SJSA1 (cell line): ENCODE results near the gene TXNDC17. TPM values are rescaled to one million over a fixed set of nuclear protein-coding genes. Genes with fewer than 3 reads are reported as not detected.

ENCODE experiments used
- DNase-seq, 2 experiments: peaks; one replicate each; pipeline ENCODE4 v3.0.0-alpha.2; 2015 to 2020; ENCODE audit warnings: low spot score in 2 of 2, low read depth in 1 of 2
- H3K27ac ChIP-seq: fragments of 250-450 bp; sonication (Bioruptor Pico); 2 replicates; pipeline ENCODE4 v1.5.1; 2020; ENCODE audit warnings: mild to moderate bottlenecking, moderate library complexity
- H3K27me3 ChIP-seq: fragments of 250-450 bp; sonication (Bioruptor Pico); replicated peaks from 2 replicates; pipeline ENCODE4 v1.5.1; 2020; ENCODE audit warnings: mild to moderate bottlenecking, moderate library complexity
- H3K36me3 ChIP-seq: fragments of 250-450 bp; sonication (Bioruptor Pico); 2 replicates; pipeline ENCODE4 v1.5.1; 2020; ENCODE audit warnings: mild to moderate bottlenecking
- H3K4me1 ChIP-seq: fragments of 250-450 bp; sonication (Bioruptor Pico); replicated peaks from 2 replicates; pipeline ENCODE4 v1.6.1; 2021; ENCODE audit warnings: mild to moderate bottlenecking
- H3K4me3 ChIP-seq: fragments of 250-450 bp; sonication (Bioruptor Pico); 2 replicates; pipeline ENCODE4 v1.5.1; 2020; ENCODE audit warnings: mild to moderate bottlenecking
- H3K9me3 ChIP-seq: fragments of 250-450 bp; sonication (Bioruptor Pico); replicated peaks from 2 replicates; pipeline ENCODE4 v1.5.1; 2020; ENCODE audit warnings: mild to moderate bottlenecking
- total RNA-seq: library from RNA; depleted of rRNA; stranded (reverse); fragments of >200 nt; shearing (Covaris generic); gene quantifications from 2 replicates; pipeline ENCODE4 v1.2.3, GENCODE V29; 2014

The TXNDC17 gene
- total RNA-seq, 1 experiment from 2014 or later: 226 TPM

GRCh38 chr17:6674586-6674985 is 33.7 kb downstream of the TXNDC17 start:
- Histone ChIP-seq H3K4me1 (peaks cover 7% of the 10 kb centered on the region; the same call in 1 of the 2 replicates), H3K36me3 (no peaks in the 10 kb centered on the region), H3K27ac (no peak overlapping the region), H3K9me3 (no peaks in the 10 kb centered on the region), H3K27me3 (no peaks in the 10 kb centered on the region; the same call in 1 of the 2 replicates), H3K4me3 (no peak overlapping the region)
- DNase-seq: no peak

GRCh38 chr17:6675201-6675825 is 34.5 kb downstream of the TXNDC17 start:
- H3K36me3 ChIP-seq: no peaks in the 10 kb centered on the region
- DNase-seq: no peak
- H3K4me3 ChIP-seq: no peak overlapping the region
- H3K9me3 ChIP-seq: no peaks in the 10 kb centered on the region
- H3K4me1 ChIP-seq: peaks cover 7% of the 10 kb centered on the region; the same call in 1 of the 2 replicates
- H3K27ac ChIP-seq: no peak overlapping the region
- H3K27me3 ChIP-seq: no peaks in the 10 kb centered on the region; the same call in none of the 2 replicates

- Histone ChIP-seq H3K4me1 (peaks cover 7% of the 10 kb centered on the region; the same call in 1 of the 2 replicates), H3K4me3 (no peak overlapping the region), H3K27me3 (no peaks in the 10 kb centered on the region; the same call in none of the 2 replicates), H3K36me3 (no peaks in the 10 kb centered on the region), H3K27ac (no peak overlapping the region), H3K9me3 (no peaks in the 10 kb centered on the region)
- DNase-seq: no peak
These were observed 35.9 kb downstream of the TXNDC17 start for GRCh38 chr17:6676802-6677157.

GRCh38 chr17:6677158-6677831 is 36.4 kb downstream of the TXNDC17 start:
- Histone ChIP-seq H3K36me3 (no peaks in the 10 kb centered on the region), H3K27ac (no peak overlapping the region), H3K4me3 (no peak overlapping the region), H3K4me1 (peaks cover 7% of the 10 kb centered on the region; the same call in 1 of the 2 replicates), H3K27me3 (no peaks in the 10 kb centered on the region; the same call in none of the 2 replicates), H3K9me3 (no peaks in the 10 kb centered on the region)
- DNase-seq: peak; percentile 46 to 58

- H3K27me3 ChIP-seq: no peaks in the 10 kb centered on the region; the same call in none of the 2 replicates
- no peaks in the 10 kb centered on the region for H3K36me3 ChIP-seq
- no peak overlapping the region for H3K27ac ChIP-seq
- H3K9me3 ChIP-seq: no peaks in the 10 kb centered on the region
- H3K4me1 ChIP-seq: peaks cover 7% of the 10 kb centered on the region; the same call in 1 of the 2 replicates
- no peak for DNase-seq
- H3K4me3 ChIP-seq: no peak overlapping the region
These were observed 37.1 kb downstream of the TXNDC17 start for GRCh38 chr17:6677946-6678345.

- H3K4me1 ChIP-seq: peaks cover 7% of the 10 kb centered on the region; the same call in 1 of the 2 replicates
- no peak for DNase-seq
- H3K4me3 ChIP-seq: no peak overlapping the region
- no peak overlapping the region for H3K27ac ChIP-seq
- H3K27me3 ChIP-seq: no peaks in the 10 kb centered on the region; the same call in none of the 2 replicates
- no peaks in the 10 kb centered on the region for H3K9me3 ChIP-seq
- H3K36me3 ChIP-seq: no peaks in the 10 kb centered on the region
These were observed 38.4 kb downstream of the TXNDC17 start for GRCh38 chr17:6679241-6679640.

GRCh38 chr17:6681176-6681575 is 40.3 kb downstream of the TXNDC17 start:
- Histone ChIP-seq H3K27me3 (no peaks in the 10 kb centered on the region; the same call in none of the 2 replicates), H3K9me3 (no peaks in the 10 kb centered on the region), H3K36me3 (no peaks in the 10 kb centered on the region), H3K4me3 (no peak overlapping the region), H3K4me1 (peaks cover 7% of the 10 kb centered on the region; the same call in 1 of the 2 replicates), H3K27ac (no peak overlapping the region)
- no peak for DNase-seq

GRCh38 chr17:6681671-6682070 is 40.8 kb downstream of the TXNDC17 start:
- Histone ChIP-seq H3K36me3 (no peaks in the 10 kb centered on the region), H3K27me3 (no peaks in the 10 kb centered on the region; the same call in none of the 2 replicates), H3K9me3 (no peaks in the 10 kb centered on the region), H3K27ac (no peak overlapping the region), H3K4me3 (no peak overlapping the region), H3K4me1 (peaks cover 7% of the 10 kb centered on the region; the same call in 1 of the 2 replicates)
- DNase-seq: no peak

- no peaks in the 10 kb centered on the region for H3K36me3 ChIP-seq
- H3K4me3 ChIP-seq: no peak overlapping the region
- no peaks in the 10 kb centered on the region for H3K9me3 ChIP-seq
- no peak for DNase-seq
- peaks cover 3% of the 10 kb centered on the region; the same call in 1 of the 2 replicates for H3K4me1 ChIP-seq
- H3K27me3 ChIP-seq: no peaks in the 10 kb centered on the region; the same call in none of the 2 replicates
- H3K27ac ChIP-seq: no peak overlapping the region
These were observed 41.5 kb downstream of the TXNDC17 start for GRCh38 chr17:6682339-6682738.

GRCh38 chr17:6683081-6683684 is 42.3 kb downstream of the TXNDC17 start:
- Histone ChIP-seq H3K9me3 (no peaks in the 10 kb centered on the region), H3K27me3 (no peaks in the 10 kb centered on the region; the same call in 1 of the 2 replicates), H3K27ac (no peak overlapping the region), H3K36me3 (no peaks in the 10 kb centered on the region), H3K4me1 (no peaks in the 10 kb centered on the region), H3K4me3 (no peak overlapping the region)
- DNase-seq: no peak

- no peak for DNase-seq
- Histone ChIP-seq H3K4me3 (no peak overlapping the region), H3K36me3 (no peaks in the 10 kb centered on the region), H3K27me3 (no peaks in the 10 kb centered on the region; the same call in 1 of the 2 replicates), H3K4me1 (no peaks in the 10 kb centered on the region), H3K9me3 (no peaks in the 10 kb centered on the region), H3K27ac (no peak overlapping the region)
These were observed 43.0 kb downstream of the TXNDC17 start for GRCh38 chr17:6683730-6684459.

- H3K9me3 ChIP-seq: no peaks in the 10 kb centered on the region
- H3K4me1 ChIP-seq: no peaks in the 10 kb centered on the region
- H3K27ac ChIP-seq: no peak overlapping the region
- H3K4me3 ChIP-seq: no peak overlapping the region
- no peaks in the 10 kb centered on the region; the same call in 1 of the 2 replicates for H3K27me3 ChIP-seq
- no peaks in the 10 kb centered on the region for H3K36me3 ChIP-seq
- DNase-seq: no peak
These were observed 43.6 kb downstream of the TXNDC17 start for GRCh38 chr17:6684460-6684783.

GRCh38 chr17:6684881-6685767 is 44.3 kb downstream of the TXNDC17 start:
- no peak for DNase-seq
- Histone ChIP-seq H3K27ac (no peak overlapping the region), H3K36me3 (no peaks in the 10 kb centered on the region), H3K27me3 (no peaks in the 10 kb centered on the region), H3K9me3 (no peaks in the 10 kb centered on the region), H3K4me3 (no peak overlapping the region), H3K4me1 (no peaks in the 10 kb centered on the region)
